GM21717 (cell line): ENCODE measurements around the gene TMBIM6.
A peak's percentile ranks its signal among the peaks of the same experiment; 100 is the strongest.
"Not testable (repeated sequence)": the region's sequence is repeated elsewhere in the genome, so short reads cannot be mapped to it uniquely, and the experiment has no call there.

ENCODE experiments used
- ATAC-seq: cut with Tn5 transposase; IDR thresholded peaks from one replicate; pipeline ENCODE4 v1.9.1; 2021; ENCODE audit warnings: mild to moderate bottlenecking, moderate library complexity; ENCODE audit not compliant: unreplicated experiment

The TMBIM6 gene

DNA sequence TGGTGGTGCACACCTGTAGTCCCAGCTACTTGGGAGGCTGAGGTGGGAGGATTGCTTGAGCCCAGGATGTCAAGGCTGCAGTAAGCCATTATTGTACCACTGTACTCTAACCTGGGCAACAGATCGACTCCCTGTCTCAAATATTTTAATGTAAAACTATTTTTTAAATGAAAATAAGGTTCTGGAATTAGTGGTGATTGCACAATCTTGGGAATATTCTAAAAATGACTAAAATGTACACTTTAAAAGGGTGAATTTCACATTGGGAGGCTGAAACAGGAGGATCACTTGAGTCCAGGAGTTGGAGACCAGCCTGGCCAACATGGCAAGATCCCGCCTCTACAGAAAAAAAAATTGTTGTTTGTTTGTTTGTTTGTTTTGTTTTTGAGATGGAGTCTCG lies 12.9 kb upstream of the TMBIM6 start:
- no peak for ATAC-seq

DNA sequence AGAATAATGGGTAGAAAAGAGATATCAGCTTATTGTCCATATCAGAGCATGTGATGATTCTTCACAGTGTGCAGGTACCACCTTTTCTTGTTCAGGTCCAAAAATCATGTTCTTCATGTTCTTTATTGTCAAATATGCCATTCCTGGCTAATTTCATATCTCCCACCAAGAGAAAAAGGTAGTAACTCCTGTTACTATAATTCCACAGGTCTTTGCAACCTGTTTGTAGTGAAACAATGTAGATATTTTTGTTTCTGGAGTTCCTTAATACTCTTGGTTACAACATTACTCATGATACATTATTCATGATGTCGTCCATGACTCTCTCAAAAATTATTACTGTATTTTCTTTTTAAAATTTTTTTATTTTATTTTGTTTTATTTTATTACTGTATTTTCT lies 11.3 kb upstream of the TMBIM6 start:
- ATAC-seq = no peak

DNA sequence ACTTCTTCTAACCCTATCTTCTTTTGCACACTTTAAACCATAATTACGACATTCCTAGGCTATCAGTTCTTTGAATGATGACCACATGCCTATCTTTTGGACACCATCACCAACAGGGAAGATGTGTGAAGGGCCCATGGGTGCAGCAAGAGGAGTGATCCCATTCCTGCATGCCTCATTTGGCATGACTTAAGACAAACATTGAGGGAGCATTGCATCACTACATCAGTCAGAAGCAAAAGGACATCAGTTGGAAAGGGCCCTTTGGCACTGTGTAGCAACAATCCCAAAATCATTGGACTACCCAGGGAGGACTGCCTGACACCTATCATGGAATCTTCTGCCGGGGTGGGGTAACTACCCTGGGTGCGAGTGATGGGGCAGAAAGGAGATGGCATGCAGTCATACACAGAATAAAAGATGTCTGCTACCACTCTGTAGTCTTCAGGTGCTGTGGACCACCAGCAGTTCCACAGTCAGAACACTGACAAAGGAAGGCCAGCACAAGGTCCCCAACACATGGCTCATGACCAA lies 10.7 kb upstream of the TMBIM6 start:
- no peak for ATAC-seq

DNA sequence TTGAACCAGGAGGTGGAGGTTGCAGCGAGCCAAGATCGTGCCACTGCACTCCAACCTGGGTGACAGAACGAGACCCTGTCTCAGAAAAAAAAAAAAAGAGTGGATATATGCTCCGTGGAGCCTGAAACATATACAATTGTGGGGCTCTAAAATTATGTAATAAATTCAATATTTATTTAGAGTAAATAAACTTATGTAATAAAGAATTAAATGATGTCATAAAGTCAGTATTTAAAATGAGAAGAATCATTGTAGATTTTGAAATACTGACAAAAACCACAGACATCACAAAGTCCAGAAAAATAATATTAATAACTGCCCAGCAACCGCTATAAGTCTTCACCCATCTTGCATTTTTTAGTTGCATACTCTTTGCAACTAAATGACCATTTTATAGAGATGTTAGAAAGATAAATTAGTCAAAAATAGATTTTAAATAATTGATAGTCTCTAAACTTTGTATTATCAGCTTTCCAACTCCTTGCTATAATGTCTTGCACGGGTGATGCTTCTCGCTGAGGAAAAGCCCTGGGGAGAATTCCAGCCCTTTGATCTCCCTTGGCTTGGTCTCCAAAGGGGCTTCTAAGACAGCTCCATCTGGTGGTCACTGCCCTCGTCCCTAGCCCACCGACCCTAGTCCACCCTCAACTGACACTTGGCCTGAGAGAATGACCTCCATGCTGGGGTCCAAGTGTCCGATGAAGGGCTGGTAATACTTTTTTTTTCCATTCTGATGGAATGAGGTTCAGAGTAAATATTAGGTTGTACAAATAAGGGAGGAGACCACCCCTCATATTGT lies 7.9 kb upstream of the TMBIM6 start:
- no peak for ATAC-seq

DNA sequence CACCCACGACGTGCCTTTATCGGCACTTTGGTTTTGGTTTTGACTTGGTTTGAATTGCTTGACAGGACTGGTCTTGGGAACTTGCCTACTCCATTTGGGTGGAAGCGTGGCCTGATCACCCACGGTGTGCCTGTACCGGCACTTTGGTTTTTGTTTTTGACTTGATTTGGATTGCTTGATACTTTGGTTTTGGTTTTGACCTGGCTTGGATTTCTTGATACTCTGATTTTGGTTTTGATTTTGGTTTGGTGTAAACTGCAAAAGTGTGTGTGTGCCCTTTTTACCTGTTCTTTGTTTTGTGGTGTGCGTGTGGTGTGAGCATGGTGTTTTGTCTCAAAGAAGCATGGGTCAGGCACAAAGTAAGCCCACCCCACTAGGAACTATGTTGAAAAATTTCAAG lies 6.5 kb upstream of the TMBIM6 start:
- ATAC-seq = not testable (repeated sequence)

DNA sequence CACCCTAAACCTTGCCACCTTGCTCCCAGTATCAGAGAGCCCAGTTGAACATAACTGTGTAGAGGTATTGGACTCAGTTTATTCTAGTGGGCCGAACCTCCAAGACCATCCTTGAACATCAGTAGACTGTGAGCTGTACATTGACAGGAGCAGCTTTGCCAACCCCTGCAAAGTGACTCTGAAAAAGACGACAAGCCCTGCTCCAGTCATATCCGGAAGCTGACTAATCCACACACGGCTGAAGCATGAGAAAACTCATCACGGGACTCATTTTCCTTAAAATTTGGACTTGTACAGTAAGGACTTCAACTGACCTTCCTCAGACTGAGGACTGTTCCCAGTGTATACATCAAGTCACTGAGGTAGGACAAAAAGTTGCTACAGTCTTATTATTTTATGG lies 2.6 kb upstream of the TMBIM6 start:
- not testable (repeated sequence) for ATAC-seq

DNA sequence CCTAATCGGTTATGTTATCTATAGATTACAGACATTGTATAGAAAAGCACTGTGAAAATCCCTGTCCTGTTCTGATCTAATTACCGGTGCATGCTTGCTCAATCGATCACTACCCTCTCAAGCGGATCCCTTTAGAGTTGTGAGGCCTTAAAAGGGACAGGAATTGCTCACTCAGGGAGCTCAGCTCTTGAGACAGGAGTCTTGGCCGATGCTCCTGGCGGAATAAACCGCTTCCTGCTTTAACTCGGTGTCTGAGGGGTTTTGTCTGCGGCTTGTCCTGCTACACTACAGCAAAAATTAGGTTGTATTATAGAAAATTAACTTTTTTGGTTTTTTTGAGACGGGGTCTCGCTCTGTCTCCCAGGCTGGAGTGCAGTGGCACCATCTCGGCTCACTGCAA lies 1.1 kb upstream of the TMBIM6 start:
- not testable (repeated sequence) for ATAC-seq

DNA sequence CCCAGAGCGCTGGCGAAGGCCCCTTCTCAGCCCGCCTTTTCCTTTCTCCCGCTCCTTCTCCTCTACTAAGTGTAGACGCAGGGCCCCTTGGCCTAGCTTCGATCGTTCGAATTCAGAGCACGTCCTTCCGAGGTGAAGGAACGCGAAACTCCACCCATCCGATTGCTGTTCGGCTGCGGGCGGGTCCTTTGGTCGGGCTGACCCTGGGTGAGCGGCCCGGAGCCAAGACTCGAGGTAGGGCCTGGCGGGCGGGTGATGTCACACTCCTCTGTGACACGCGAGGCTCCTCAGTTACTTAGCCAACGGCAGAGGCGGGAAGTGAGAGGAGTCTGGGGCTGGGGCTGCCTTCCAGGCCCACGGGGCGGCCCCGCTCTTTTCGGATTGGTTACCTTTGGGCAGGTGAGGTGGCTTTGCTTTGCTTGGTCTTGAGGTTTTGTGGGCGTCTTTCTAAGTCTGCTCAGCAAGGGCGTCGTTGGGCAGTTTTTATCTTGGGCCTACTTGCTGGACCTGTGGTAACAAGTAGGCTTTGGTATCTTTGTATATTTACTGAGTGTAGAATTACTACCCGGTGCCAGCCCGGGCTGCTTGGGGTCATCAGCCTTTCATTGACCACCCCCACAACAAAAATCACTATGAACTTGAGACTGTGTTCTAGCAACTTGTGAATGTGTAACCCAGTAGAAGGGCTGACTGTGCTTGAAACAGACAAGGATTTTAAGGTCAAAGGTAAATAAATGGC lies 694 bp downstream of the TMBIM6 start:
- peak; percentile 67 for ATAC-seq

DNA sequence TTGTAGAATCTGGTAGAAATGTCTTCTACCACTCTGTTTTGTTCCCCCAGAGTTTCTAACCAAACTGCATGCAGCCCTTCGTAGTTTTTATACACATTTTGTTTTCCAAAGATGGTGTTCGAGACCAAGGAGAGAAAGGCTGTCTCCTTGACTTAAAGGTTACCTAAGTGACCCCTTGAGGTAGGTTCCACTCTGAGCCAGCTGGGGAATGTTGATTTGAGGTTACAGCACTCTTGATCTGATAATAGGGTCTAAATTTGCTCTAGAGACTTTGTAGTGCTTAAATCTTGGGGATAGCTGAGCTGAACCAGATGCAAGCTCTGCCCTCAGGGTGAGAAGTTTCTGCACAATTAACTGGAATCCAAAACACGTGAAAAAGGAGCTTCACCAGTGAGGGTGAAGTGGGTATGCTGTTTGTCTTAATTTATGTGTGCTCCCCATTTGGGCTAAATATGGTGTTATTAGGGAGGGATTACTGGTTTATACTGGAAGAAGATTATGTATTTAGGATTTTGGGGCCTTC lies 3.1 kb downstream of the TMBIM6 start:
- ATAC-seq = no peak

DNA sequence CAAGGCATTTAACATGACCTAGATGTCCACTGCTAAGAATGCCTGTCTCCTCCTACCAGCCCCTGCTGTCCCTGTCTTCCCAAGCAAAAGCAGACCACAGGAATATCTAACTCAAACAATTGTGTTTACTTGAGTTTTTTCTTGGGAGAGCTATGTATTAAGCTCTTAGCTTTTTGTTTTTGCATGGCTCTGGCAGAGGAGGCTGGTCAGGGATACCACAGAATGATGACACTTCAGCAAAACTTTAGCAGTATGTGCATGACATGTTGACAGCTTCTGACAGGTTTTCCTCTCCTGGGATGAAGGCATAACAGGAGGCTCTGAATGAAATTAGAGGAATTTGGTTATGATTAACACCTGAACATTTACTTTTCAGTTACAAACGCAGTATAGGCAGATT lies 6.9 kb downstream of the TMBIM6 start:
- no peak for ATAC-seq

DNA sequence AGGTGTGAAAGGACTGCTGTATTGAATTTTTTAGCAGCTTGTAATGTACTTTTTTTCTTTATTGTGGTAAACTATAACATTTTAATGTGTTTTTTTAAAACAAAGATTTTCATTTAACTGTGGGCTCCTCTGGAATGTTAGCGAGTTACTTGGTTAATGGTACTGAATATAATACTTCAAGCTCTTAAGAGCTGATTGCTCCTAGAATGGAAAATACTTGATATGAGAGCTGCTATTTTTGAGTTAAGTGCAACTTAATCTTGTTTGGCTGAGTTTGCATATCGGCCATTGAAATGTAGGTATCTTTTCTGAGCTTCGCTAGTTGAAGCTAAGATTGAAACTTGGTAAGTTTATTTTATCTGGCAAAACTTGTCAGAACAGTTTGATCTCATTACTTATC lies 7.4 kb downstream of the TMBIM6 start:
- no peak for ATAC-seq

DNA sequence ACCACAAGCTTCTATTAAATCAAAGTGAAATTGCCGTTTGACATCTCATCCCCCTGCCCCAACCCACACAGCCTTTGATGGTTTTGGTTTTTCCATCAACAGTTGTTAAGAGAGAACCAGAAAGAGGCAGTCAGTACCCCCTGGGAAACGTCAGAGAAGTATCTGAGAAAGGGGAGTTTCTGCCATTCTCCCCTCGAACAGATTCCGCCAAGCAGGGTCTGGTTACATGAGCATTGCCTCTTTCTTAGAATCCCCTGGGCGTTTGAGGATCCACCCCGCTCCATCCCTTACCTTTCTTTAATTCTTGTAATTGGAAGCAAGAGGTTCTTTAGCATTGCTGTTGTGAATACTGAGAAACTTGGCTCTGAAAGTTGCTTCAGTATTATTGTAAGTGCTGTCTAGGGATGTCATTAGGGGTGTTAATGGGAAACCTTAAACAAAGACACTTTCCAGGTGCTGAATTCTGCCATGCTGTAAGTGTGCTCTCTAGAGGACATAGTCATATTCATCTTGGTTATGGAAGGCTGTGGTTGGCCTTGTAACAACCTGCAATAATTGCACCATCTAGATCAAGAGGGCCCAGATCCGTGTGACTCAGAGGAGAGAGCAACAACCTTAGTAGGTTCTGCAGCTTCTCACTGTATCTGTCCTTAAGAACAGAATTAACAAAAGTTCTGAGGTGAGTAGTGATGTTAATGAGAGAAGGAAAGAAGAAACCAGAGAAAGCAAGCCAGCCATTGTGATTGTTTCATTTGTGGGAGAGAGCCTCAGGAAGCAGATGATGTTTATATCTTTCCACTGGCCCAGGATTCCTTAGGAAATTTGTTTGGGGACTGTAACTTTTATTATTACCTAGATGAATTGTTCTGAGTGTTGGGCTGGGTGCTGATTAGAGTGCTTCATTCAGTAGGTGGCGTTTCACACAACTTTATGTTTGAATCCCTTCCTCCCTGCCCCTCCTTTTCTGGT lies 9.0 kb downstream of the TMBIM6 start:
- ATAC-seq = no peak

DNA sequence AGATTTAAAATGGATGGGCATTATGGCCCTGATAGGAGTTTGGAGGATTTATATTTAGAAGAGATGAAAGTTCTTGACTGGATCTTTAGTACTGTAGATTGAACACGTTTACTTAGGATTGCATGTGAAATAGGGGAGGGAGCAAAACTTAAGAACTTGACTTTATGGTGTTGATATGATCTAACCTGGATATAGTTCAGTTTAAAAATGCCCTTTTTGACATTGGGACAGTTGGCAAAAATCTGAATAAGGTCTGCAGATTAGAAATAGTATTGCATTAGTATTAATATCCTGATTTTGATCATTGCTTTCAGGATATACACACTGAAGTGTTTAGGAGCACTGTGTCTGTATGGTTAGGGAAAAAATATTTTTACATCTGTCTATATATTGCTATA lies 9.6 kb downstream of the TMBIM6 start:
- no peak for ATAC-seq

DNA sequence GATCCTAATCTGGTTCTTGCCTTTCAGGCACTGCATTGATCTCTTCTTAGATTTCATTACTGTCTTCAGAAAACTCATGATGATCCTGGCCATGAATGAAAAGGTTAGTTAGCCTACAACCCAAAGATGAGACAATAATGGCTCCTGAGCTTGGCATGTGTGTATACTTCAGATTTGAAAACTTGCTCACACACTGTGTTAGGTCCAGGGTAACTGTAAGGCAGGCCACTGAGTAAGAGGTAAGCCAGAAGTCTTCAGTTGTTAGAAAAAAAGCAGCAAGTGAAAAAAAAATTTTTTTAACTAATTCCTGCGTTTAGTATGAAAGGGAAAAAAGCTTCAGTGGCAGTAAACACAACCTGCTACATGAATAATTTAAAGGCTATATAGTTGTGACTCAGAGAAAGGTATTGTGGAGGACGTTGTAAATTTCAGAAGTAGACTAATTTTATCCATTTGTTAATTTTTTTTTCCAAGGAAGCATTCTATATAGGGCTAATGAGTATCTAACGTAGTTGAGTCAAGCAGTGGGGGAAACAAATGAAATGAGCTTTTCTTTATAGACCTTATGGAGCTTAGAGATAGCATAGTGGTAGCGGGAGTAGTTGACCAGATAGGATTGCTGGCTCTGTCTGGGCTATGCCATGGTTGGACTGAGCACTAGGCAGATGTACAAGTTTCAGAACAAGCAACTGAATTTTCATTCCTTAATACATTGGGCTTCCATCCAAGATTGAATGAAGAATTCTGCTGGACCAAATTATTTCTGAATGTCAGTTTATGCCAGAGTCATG lies 20.5 kb downstream of the TMBIM6 start:
- no peak for ATAC-seq

DNA sequence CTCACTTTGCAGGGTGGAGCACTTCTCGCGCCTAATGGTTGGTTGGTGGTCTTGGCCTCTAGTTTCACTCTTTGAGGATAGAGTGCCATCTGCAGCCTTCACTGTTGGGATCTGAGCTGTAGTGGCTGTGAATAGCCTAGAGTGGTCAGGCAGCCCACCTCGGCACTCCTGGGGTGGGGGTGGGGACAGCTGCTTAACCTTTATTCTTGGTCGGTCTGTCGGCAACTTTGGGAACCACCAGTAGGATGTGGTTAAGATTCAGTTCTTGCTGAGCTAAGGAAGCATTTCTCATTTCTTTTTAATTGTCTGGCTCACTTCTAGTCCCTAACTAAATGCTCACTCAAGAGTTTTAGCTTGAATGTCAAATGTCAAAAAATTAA lies 21.1 kb downstream of the TMBIM6 start:
- no peak for ATAC-seq

DNA sequence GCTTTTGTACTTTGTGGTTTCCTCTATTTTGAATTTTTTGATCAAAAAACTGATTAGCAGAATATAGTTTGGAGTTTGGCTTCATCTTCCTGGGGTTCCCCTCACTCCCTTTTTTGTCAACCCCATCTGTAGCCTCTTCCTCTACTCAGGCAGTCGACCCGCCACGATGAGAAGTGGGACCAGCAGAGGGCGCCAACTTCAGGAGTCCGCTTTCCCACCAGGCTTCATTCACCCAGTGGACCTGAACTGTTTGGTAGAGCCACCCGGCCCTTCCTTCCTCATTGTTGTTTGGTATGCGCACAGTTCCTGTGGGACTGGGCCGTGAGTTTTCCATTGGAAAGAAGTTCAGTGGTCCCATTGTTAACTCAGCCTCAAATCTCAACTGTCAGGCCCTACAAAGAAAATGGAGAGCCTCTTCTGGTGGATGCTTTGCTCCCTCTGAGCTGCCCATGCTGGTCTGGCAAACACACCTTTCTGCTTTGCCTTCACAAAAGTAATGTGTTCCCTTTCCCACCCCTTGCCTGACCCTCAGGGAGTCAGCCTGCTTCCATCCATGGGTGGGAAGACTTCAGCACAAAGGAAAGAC lies 21.7 kb downstream of the TMBIM6 start:
- no peak for ATAC-seq

DNA sequence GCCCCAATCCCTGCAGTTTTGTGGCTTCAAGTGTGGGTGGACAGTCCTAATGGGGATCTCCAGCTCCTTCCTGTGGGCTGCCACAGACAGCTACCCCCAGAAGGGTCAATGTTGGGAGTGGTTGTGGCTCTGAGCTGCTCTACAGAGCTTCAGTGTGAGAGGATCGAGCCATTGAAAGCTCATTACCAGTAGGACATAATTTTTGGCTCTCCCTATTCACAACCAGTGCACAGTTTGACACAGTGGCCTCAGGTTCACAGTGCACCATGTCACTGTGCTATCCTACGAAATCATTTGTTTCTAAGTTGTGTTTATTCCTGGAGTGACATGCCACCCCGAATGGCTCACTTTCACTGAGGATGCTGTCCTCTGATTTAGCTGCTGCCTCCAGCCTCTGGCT lies 22.8 kb downstream of the TMBIM6 start:
- no peak for ATAC-seq

DNA sequence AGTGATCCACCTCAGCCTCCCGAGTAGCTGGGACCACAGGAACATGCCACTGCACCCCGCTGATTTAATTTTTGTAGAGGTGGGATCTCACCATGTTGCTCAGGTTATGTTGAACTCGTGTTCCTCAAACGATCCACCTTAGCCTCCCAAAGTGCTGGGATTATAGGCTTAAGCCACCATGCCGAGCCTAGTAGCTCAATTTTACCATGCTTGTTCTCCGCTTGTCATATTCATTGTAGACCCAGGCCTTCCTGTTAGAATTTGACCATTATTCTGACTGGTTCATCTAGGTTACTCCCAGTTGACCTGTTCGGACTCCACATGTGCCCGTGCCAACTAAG lies 24.7 kb downstream of the TMBIM6 start:
- no peak for ATAC-seq

DNA sequence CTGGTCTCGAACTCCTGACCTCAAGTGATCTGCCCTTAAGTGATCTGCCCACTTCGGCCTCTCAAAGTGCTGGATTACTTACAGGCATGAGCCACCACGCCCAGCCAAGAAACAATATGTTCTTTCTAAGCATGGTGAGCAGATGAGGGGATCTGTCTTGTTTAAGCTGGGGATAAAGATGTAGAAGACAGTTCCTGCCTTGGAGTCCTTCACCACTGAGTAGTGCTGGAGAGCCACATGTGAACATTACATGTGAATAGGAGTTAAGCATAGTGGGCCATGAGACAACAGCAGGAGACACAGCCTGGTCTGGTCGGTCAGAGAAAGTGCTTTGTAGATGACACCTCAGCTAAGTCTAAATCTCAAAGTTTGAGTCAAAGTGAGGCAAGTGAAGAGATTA lies 26.0 kb downstream of the TMBIM6 start:
- no peak for ATAC-seq

DNA sequence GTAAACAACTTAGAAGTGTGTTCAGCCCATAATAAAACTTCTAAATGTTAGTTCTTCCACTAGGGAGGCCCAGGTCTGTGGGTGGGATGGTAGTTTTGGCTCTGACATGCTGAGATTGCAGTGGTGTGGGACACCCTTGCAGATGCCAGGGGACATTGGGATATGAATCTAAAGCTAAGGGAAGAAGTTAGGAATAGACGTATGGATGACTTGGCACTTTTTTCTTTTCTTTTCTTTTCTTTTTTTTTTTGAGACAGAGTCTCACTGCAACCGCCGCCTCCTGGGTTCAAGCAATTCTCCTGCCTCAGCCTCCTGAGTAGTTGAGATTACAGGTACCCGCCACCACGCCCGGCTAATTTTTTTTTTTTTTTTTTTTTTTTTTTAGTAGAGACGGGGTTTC lies 31.7 kb downstream of the TMBIM6 start:
- not testable (repeated sequence) for ATAC-seq
